ENCODE measurements around the gene SPACA6. TPM values are rescaled to one million over a fixed set of nuclear protein-coding genes. Genes with fewer than 3 reads are reported as not detected.
"Not testable (repeated sequence)": the region's sequence is repeated elsewhere in the genome, so short reads cannot be mapped to it uniquely, and the experiment has no call there.

SPACA6 gene, protein sequence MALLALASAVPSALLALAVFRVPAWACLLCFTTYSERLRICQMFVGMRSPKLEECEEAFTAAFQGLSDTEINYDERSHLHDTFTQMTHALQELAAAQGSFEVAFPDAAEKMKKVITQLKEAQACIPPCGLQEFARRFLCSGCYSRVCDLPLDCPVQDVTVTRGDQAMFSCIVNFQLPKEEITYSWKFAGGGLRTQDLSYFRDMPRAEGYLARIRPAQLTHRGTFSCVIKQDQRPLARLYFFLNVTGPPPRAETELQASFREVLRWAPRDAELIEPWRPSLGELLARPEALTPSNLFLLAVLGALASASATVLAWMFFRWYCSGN
- 4.1 and 13.7 TPM in 2 replicates for total RNA-seq (2014; rRNA removed; shearing (Covaris generic))

GRCh38 chr19:51693260-51693659 lies at the start of gene SPACA6:
TSS of gene SPACA6 (plus strand) at chr19:51693330. CDS start at chr19:51693527, 197 bp downstream.
- DNase-seq (ENCODE audit: low read depth): no peak

DNA sequence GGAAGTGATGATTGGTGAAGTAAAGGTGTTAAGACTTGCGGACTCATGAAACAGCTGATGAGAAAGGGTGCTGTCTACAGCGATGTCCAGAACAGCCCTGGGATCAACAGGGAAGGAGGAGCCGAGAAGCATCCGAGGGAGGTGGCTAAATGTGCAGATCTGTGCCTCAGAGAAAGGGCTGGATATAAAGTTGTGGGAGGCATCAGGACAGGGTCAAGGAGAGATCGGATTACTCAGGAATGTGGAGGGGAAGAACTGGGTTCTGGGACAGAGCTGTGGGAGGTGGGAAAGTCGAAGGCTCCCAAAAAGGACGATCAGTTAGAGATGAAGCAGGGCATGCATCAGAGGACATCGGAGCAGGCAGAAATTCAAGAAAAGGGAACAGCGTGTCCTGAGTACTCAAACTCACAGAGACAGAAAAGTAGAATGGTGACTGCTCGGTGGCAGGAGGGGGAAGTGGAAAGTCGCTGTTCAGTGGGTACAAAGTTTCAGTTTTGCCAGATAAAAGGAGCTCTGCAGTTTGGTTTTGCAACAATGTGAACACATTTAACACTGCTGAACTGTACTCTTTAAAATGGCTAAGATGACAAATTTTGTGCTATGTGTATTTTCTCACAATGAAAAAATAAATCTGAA lies 48.4 kb upstream of the SPACA6 start:
- no peak for DNase-seq (ENCODE audit: low read depth)

GRCh38 chr19:51646730-51647129 lies 46.4 kb upstream of the SPACA6 start, which contains the start of gene SIGLEC14:
TSS of gene SIGLEC14 (minus strand) at chr19:51646825. CDS start at chr19:51646759, 66 bp downstream.
- not testable (repeated sequence) for DNase-seq (ENCODE audit: low read depth)

DNA sequence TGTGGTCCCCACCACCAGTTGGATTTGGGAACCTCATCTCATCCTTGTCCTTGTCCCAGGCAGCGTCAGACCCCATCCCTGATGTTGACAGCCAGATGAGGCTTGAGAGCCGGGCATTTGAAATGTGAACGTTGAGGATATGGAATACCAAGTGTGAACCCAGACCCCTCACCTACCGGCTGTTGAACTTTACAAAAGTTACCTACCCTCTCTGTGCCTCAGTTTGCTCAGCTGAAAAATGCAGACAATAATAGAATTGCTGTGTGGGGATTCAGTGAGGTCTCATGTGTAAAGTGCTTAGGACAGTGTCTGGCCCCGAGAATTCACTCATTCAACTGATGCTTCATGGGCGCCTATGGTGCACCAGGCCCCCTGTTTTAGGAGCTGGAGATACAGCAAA lies 45.8 kb upstream of the SPACA6 start:
- no peak for DNase-seq (ENCODE audit: low read depth)

GRCh38 chr19:51651216-51651846 lies 41.8 kb upstream of the SPACA6 start:
- DNase-seq (ENCODE audit: low read depth): no peak

- no peak for DNase-seq (ENCODE audit: low read depth)
Observed at GRCh38 chr19:51652266-51652665, 40.9 kb upstream of the SPACA6 start.

DNA sequence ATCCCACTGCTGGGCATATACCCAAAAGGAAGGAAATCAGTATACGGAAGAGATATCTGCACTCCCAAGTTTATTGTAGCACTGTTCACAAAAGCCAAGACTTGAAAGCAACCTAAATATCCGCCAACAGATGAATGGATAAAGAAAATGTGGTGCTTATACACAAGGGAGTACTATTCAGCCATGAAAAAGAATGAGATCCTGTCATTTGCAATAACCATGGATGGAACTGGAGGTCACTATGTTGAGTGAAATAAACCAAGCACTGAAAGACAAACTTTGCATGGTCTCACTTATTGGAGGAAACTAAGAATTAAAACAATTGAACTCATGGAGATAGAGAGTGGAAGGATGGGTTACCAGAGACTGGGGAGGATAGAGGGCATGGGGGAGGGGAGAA lies 40.0 kb upstream of the SPACA6 start:
- DNase-seq (ENCODE audit: low read depth): no peak

GRCh38 chr19:51654783-51655182 lies 38.3 kb upstream of the SPACA6 start:
- DNase-seq (ENCODE audit: low read depth): no peak

DNA sequence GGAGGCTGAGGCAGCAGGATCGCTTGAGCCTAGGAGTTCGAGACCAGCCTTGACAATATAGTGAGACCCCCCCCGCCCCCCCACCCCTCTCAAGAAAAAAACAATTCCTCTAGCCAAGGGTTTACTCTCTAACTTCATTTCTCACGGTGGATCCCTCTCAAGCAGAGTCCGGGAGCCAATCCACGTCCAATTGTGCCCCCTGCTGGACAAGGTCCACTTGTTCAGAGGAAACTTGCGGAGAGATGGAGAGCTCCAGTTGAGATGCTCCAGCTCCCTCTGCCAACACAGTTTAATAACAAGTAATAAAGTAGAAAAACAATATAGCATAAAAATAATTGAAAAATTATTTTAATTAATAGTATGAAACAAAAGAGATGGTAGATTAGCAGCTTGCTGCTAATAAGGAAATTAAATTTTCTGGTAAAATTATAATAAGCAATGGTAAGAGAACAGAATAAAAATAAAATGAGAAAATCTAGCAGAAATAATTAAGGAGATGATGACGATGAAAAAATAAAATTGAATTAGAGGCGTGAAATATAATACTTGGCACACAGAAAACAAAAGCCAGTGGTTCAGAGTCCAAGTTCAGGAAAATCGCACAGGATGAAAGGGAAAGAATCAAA lies 32.0 kb upstream of the SPACA6 start:
- DNase-seq (ENCODE audit: low read depth): peak; percentile 75

DNA sequence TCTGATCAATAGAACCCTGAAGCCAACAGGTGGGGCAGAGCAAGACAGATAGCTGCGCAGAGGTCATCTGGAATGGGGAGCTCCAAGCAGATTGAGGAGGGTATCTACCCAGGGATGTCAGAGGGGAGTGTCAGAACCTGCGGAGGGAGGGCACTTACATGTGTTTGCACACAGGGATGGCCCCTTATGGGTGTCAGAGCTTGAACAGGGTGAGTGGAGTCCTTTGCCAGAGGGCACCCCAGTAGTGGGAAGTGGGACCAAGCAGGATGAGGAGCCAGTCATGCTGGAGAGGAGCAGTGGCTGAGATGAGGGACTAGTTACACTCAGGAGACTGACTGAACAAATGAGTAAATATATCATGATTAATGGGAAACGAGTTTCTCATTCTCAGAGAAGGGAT lies 29.5 kb upstream of the SPACA6 start:
- DNase-seq (ENCODE audit: low read depth): no peak

DNA sequence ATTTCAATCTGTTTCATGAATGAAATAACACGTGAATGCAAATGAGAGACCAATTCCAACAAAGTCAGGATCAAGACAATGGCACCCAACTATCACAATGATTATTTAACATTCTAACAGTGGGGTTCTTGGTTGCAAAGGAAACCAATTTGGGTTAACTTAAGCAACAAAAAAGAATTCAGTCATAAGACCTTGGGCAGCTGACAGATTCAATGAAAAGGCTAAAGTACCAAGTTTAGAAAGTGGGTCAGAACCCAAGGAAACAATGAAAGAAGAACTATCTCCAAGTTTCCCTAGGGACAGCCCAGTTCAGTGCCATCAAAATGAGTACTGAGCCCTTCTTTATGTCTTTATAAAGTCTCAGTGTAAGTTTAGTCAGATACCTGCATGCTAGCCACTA lies 29.0 kb upstream of the SPACA6 start:
- DNase-seq (ENCODE audit: low read depth): no peak

- peak; percentile 16 for DNase-seq (ENCODE audit: low read depth)
Observed at GRCh38 chr19:51664997-51665396, 28.1 kb upstream of the SPACA6 start.

- DNase-seq (ENCODE audit: low read depth): no peak
Observed at GRCh38 chr19:51668216-51668615, 24.9 kb upstream of the SPACA6 start.

DNA sequence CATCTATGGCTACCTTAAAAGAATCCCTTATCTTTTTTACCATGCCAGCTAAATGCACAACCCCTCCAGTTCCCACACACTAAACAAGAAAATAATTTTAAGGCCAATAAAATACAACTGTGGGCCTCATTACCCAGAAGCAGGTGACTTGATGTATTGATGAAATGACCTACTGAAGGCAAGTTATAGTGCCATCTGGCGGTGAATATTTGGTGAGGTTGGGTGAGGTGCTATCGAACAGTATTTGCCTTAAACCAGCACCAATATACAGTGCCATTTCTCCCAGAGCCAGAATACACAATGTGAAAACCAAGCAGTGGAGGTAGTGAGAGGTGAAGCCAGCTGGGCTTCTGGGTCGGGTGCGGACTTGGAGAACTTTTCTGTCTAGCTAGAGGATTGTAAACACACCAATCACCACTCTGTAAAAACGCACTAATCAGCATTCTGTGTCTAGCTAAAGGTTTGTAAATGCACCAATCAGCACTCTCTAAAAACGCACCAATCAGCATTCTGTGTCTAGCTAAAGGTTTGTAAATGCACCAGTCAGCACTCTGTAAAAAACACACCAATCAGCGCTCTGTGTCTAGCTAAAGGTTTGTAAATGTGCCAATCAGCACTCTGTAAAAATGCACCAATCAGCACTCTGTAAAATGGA lies 17.1 kb upstream of the SPACA6 start:
- DNase-seq (ENCODE audit: low read depth): peak; percentile 18

DNA sequence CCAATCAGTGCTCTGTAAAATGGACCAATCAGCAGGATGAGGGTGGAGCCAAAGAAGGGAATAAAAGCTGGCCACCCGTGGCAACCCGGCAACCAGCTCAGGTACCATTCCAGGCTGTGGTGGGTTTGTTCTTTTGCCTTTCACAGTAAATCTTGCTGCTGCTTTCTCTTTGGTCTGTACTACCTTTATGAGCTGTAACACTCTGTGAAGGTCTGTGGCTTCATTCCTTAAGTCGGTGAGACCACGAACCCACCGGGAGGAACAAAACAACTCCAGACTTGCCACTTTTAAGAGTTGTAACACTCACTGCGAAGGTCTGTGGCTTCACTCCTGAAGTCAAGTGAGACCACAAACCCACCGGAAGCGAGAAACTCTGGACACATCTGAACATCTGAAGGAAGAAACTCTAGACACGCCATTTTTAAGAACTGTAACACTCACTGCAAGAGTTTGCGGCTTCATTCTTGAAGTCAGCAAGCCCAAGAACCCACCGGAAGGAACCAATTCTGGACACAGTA lies 16.5 kb upstream of the SPACA6 start:
- no peak for DNase-seq (ENCODE audit: low read depth)

DNA sequence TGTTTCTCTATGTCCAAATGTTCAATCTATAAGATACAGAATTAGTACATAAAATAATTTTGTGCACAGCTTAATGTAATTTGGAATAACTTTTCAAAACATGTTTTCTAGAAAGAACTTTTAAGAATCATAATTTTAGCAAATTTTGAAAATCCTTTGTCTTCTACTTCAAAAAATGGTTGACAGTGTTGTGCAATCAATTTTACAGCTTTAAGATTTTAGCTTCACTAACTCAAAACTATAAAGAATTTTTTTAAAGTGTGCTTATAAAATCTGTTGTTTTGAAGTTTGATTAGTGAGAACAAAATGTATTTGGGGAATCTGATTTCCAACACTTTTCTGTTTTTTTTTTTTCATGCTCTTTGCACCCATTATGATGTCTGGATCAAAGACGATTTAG lies 12.7 kb upstream of the SPACA6 start:
- DNase-seq (ENCODE audit: low read depth): no peak

DNA sequence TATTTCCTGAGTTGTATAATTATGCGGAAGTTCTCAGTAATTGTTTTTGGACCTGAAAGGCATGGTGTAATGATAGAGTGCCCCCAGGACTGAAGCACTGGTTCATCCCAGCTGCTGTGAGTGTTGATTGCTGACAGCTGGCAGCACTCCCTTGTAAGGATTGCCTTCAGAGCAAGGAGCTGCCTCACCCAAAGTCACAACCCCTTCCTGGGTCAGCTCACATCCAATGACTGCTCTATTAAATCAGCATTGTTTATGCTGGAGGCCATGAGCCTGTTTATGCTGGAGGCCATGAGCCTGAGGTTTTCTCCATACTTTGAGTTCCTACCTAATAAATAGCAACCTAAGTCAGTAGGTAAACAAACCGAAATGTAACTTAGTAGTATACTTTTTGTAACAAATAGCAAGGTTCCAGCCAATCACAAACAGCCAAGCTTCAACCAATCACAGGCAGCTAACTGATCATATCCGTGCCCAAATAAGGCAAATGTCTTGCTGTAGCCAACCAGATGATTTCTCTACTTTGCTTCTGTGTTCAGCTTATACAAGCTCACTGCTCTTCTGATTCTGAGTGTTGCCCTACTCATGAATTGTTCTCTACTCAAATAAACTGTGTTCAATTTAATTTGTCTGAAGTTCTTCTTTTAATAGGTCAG lies 11.7 kb upstream of the SPACA6 start:
- DNase-seq (ENCODE audit: low read depth): peak; percentile 51

GRCh38 chr19:51686171-51686570 lies 7.0 kb upstream of the SPACA6 start:
- no peak for DNase-seq (ENCODE audit: low read depth)

DNA sequence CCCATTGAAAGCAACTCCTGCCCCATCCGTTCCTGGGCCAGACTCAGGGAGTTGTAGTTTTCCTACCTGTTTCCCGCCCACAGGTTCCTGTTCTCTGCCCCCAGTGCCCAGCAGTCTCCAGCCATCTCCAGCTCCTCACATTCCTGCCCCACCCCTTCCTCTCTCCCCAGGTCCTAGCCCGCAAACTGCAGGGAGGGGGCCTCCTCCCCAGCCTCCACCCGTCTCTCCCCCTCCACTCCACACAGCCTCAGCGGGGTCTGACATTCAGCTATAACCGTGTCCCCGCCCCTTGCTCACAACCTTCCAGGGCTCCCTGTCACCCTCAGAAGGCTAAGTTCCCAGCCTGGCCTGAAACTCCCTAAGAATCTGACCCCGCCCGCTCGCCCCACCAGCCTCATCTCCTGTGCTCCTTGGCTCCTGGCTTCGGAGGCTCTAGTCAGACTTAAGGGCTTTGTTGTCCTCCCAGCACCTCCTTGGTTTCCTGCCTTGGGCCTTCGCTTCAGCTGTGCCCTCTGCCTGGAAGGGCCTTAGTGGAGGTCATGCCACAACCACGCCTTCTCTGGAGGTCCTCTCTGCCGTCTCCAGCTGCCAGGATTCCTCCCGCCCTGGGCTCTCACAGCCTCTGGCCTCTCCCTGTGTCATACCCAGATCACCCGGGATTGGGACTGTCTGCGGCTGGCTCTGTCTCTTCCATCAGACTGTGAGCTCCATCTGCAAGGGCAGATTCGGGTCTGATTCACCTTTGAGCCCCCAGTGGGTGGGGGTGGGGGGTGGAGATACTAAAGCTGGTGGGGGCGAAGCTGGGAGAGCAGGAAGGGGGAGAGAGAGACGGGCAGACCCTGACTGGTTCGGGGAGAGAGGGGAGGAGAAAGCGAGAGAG lies 5.1 kb upstream of the SPACA6 start:
- peak; percentile 89 for DNase-seq (ENCODE audit: low read depth)

All from M059J (cell line).